Right atrium auricular region (tissue), 2 donors: ENCODE measurements around the gene PROZ. TPM values are rescaled to one million over a fixed set of nuclear protein-coding genes. Genes with fewer than 3 reads are reported as not detected.

Experiments used
- DNase-seq: peaks from one replicate; pipeline ENCODE4 v3.0.0-alpha.2; 2019; ENCODE audit warnings: low spot score
- H3K27ac ChIP-seq, 2 donors: fragments of 200-600 bp; sonication (generic); 1 replicate in 1 of 2; 2 replicates in 1 of 2; pipeline ENCODE4 v1.5.1; 2016 to 2019
- H3K27me3 ChIP-seq, 2 donors: fragments of 200-600 bp; sonication (generic); one replicate each; pipeline versions ENCODE4 v1.5.1 to v1.6.0; 2017 to 2019
- H3K36me3 ChIP-seq: fragments of 200-600 bp; sonication (generic); one replicate; pipeline ENCODE4 v1.5.1; 2016
- H3K4me1 ChIP-seq, 2 donors: fragments of 200-600 bp; sonication (generic); one replicate each; pipeline versions ENCODE4 v1.5.1 to v1.6.0; 2017 to 2019
- H3K4me3 ChIP-seq, 2 donors: fragments of 200-600 bp; sonication (generic); 1 replicate in 1 of 2; 2 replicates in 1 of 2; pipeline ENCODE4 v1.5.1; 2017 to 2019; ENCODE audit warnings: mild to moderate bottlenecking in 1 of 2, moderate library complexity in 1 of 2
- H3K9me3 ChIP-seq, 2 donors: fragments of 200-600 bp; sonication (generic); one replicate each; pipeline ENCODE4 v1.5.1; 2019
- CTCF ChIP-seq, 2 donors: fragments of 200-600 bp; sonication (generic); IDR thresholded peaks; one replicate each; pipeline ENCODE4 v1.5.1; 2019; ENCODE audit warnings: antibody characterized with exemption in 2 of 2
- total RNA-seq, 2 donors: library from RNA; depleted of rRNA; stranded (reverse); fragments of >200 nt; gene quantifications; one replicate each; pipeline ENCODE4 v1.1.0, GENCODE V29; 2016

Gene PROZ
- total RNA-seq, 2 donors from 2014 or later = not detected

GRCh38 chr13:113167575-113167974, 9.1 kb downstream of the PROZ start:
- H3K9me3 ChIP-seq = no peaks in the 10 kb centered on the region
- no peak overlapping the region for H3K4me3 ChIP-seq
- DNase-seq = no peak
- H3K4me1 ChIP-seq = peaks cover 0 to 5% of the 10 kb centered on the region in 2 donors
- H3K27me3 ChIP-seq = no peaks in the 10 kb centered on the region
- H3K27ac ChIP-seq = no peak overlapping the region
- no peak for TF ChIP-seq CTCF (IDR thresholded peaks at IDR 0.05)
- H3K36me3 ChIP-seq = peaks cover 16% of the 10 kb centered on the region

- H3K4me3 ChIP-seq = no peak overlapping the region
- no peak for TF ChIP-seq CTCF (IDR thresholded peaks at IDR 0.05)
- H3K27me3 ChIP-seq = no peaks in the 10 kb centered on the region
- no peak overlapping the region for H3K27ac ChIP-seq
- H3K9me3 ChIP-seq = no peaks in the 10 kb centered on the region
- H3K36me3 ChIP-seq = peaks cover 16% of the 10 kb centered on the region
- peaks cover 0 to 1% of the 10 kb centered on the region in 2 donors for H3K4me1 ChIP-seq
- DNase-seq = no peak
These were observed 9.8 kb downstream of the PROZ start for GRCh38 chr13:113168211-113168610.

DNA sequence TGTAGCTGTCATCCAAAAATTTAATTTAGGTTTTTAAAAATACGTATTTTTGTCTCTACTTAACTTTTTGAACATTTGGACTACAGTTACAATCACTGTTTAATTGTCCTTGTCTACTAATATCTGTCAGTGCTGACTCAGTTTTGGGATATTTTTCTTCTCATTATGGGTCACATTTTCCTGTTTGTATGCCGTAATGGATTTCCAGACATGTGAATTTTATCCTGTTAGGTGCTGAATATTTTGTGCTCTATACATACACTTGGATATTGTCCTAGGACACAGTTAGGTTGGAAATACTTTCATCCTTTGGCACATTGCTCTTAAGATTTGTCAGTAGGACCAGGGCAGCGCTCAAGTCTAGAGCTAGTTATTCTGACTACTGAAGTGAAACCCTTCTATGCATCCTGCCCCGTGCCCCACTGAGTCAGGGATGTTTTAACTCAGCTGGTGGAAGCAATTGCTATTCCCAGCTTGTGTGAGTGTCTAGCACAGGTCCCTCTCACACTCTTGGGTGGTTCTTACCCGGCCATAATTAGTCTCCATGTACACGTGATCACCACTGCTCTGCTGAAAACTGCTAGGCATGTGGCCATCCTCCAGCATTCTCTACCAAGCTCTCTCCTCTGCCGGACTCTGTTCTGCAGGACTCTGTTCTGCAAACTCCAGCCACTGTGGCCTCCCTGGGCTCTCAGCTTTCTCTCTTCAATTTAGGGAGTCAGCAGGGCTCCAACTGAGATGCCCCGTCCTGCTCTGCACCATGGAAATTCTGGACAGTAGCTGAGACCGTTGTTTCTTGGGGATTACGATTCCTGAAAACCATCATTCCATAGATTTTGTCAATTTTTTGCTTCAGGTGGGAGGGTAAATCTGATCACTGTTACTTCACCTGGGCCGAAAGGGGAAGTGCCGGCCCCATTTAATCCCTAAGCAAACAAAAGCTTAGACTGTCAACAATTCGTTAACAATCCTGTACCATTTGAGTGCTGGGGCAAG, 11.1 kb downstream of the PROZ start:
- no peak for TF ChIP-seq CTCF (IDR thresholded peaks at IDR 0.05)
- no peak for DNase-seq
- Histone ChIP-seq H3K27ac (peak overlapping the region; percentile 54 to 70), H3K27me3 (no peaks in the 10 kb centered on the region), H3K4me1 (no peaks in the 10 kb centered on the region), H3K9me3 (no peaks in the 10 kb centered on the region), H3K36me3 (peaks cover 19% of the 10 kb centered on the region), H3K4me3 (no peak overlapping the region)

DNA sequence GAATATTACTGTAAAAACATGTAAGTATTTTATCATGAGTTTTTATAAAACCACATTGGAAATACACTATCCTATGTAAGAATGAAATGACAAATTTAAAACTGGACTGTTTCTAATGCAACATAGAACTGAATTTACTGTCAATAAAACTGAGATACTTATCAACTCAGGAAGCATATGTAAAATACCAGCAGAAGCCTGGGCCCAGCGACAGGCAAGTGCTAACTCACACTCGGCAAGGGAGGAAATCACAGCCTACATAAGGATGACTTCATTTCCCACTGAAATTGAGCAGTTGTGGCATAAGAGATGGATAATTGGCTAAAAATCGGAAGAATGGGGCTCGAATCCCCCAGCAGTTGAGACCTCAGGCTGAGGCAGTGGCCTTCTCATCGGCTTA, 12.1 kb downstream of the PROZ start:
- H3K4me1 ChIP-seq = no peaks in the 10 kb centered on the region
- H3K36me3 ChIP-seq = peaks cover 29% of the 10 kb centered on the region
- H3K4me3 ChIP-seq = no peak overlapping the region
- H3K27me3 ChIP-seq = no peaks in the 10 kb centered on the region
- no peaks in the 10 kb centered on the region for H3K9me3 ChIP-seq
- DNase-seq = no peak
- no peak for TF ChIP-seq CTCF (IDR thresholded peaks at IDR 0.05)
- no peak overlapping the region for H3K27ac ChIP-seq

GRCh38 chr13:113171250-113172125, 13.0 kb downstream of the PROZ start:
- Histone ChIP-seq H3K4me3 (no peak overlapping the region), H3K36me3 (peaks cover 38% of the 10 kb centered on the region), H3K27me3 (no peaks in the 10 kb centered on the region), H3K4me1 (no peaks in the 10 kb centered on the region), H3K27ac (no peak overlapping the region), H3K9me3 (no peaks in the 10 kb centered on the region)
- TF ChIP-seq CTCF (IDR thresholded peaks at IDR 0.05) = no peak
- no peak for DNase-seq
